Loucy (cell line): ENCODE data around the gene CENPN.

Experiments
- H2AFZ ChIP-seq: fragments of 200-600 bp; sonication (generic); 2 replicates; pipeline ENCODE4 v1.6.0; 2016; ENCODE audit warnings: antibody characterized with exemption, mild to moderate bottlenecking, low read length, moderate library complexity
- H3F3A ChIP-seq: fragments of 200-600 bp; 2 replicates; pipeline ENCODE4 v1.6.0; 2016; ENCODE audit warnings: antibody characterized with exemption, low read depth, mild to moderate bottlenecking
- H3K27me3 ChIP-seq: fragments of 200-600 bp; sonication (generic); 2 replicates; pipeline ENCODE4 v1.6.1; 2014; ENCODE audit warnings: low read length, mild to moderate bottlenecking; ENCODE audit not compliant: insufficient read depth, poor library complexity, severe bottlenecking
- H3K36me3 ChIP-seq: fragments of 200-600 bp; sonication (generic); 2 replicates; pipeline ENCODE4 v1.6.1; 2016; ENCODE audit warnings: low read length; ENCODE audit not compliant: insufficient read depth
- H3K4me1 ChIP-seq: fragments of 200-600 bp; sonication (generic); 2 replicates; pipeline ENCODE4 v1.5.1; 2014; ENCODE audit warnings: low read length, mild to moderate bottlenecking; ENCODE audit not compliant: insufficient read depth, poor library complexity, severe bottlenecking
- H3K4me2 ChIP-seq: fragments of 200-600 bp; sonication (generic); 2 replicates; pipeline ENCODE4 v1.6.0; 2014; ENCODE audit warnings: antibody characterized with exemption, low read length, low read depth, mild to moderate bottlenecking; ENCODE audit not compliant: poor library complexity, severe bottlenecking
- H3K4me3 ChIP-seq: fragments of 200-600 bp; sonication (generic); 2 replicates; pipeline ENCODE4 v1.5.1; 2014; ENCODE audit warnings: low read length, mild to moderate bottlenecking, mixed read lengths; ENCODE audit not compliant: poor library complexity, severe bottlenecking
- H3K79me2 ChIP-seq: fragments of 200-600 bp; sonication (generic); 2 replicates; pipeline ENCODE4 v1.6.1; 2014; ENCODE audit warnings: low read length; ENCODE audit not compliant: insufficient read depth
- H3K9ac ChIP-seq: fragments of 200-600 bp; sonication (generic); 2 replicates; pipeline ENCODE4 v1.6.0; 2014; ENCODE audit warnings: mild to moderate bottlenecking, low read depth, low read length, moderate library complexity; ENCODE audit not compliant: poor library complexity, severe bottlenecking
- H3K9me2 ChIP-seq: fragments of 200-600 bp; sonication (generic); replicated peaks from 2 replicates; pipeline ENCODE4 v1.6.1; 2016; ENCODE audit warnings: low read depth, low read length, mixed read lengths
- H3K9me3 ChIP-seq: fragments of 200-600 bp; sonication (generic); 2 replicates; pipeline ENCODE4 v1.6.1; 2014; ENCODE audit warnings: mild to moderate bottlenecking, antibody characterized with exemption, low read length, low read depth; ENCODE audit not compliant: insufficient read depth
- H4K20me1 ChIP-seq: fragments of 200-600 bp; sonication (generic); 2 replicates; pipeline ENCODE4 v1.6.0; 2014; ENCODE audit warnings: antibody characterized with exemption, low read length, mild to moderate bottlenecking; ENCODE audit not compliant: insufficient read depth, poor library complexity, severe bottlenecking
- EZH2phosphoT487 ChIP-seq: fragments of 200-600 bp; IDR thresholded peaks from 2 replicates; pipeline ENCODE4 v1.6.1; 2018; ENCODE audit warnings: antibody characterized with exemption, mild to moderate bottlenecking, moderate library complexity, borderline replicate concordance
- TF ChIP-seq, protein P1 (sequence below): fragments of 200-600 bp; sonication (generic); conservative IDR thresholded peaks from 2 replicates; pipeline ENCODE4 v1.5.1; 2014; ENCODE audit warnings: mild to moderate bottlenecking, antibody characterized with exemption, low read length

CENPN gene

GRCh38 chr16:80989801-80990200 lies 17.2 kb upstream of the CENPN start:
- TF ChIP-seq EZH2phosphoT487, result no peak
- TF ChIP-seq, protein P1, sequence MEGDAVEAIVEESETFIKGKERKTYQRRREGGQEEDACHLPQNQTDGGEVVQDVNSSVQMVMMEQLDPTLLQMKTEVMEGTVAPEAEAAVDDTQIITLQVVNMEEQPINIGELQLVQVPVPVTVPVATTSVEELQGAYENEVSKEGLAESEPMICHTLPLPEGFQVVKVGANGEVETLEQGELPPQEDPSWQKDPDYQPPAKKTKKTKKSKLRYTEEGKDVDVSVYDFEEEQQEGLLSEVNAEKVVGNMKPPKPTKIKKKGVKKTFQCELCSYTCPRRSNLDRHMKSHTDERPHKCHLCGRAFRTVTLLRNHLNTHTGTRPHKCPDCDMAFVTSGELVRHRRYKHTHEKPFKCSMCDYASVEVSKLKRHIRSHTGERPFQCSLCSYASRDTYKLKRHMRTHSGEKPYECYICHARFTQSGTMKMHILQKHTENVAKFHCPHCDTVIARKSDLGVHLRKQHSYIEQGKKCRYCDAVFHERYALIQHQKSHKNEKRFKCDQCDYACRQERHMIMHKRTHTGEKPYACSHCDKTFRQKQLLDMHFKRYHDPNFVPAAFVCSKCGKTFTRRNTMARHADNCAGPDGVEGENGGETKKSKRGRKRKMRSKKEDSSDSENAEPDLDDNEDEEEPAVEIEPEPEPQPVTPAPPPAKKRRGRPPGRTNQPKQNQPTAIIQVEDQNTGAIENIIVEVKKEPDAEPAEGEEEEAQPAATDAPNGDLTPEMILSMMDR, result no peak
- Histone ChIP-seq H3K9ac (no peak overlapping the region), H3F3A (no peaks in the 10 kb centered on the region), H4K20me1 (peaks cover 3% of the 10 kb centered on the region), H3K4me1 (peaks cover 10% of the 10 kb centered on the region), H3K79me2 (peaks cover 85% of the 10 kb centered on the region), H3K36me3 (peaks cover 19% of the 10 kb centered on the region; the same call in 1 of the 2 replicates), H3K4me3 (no peak overlapping the region), H3K4me2 (no peak overlapping the region), H3K9me2 (no peaks in the 10 kb centered on the region), H3K27me3 (no peaks in the 10 kb centered on the region), H3K9me3 (no peaks in the 10 kb centered on the region), H2AFZ (no peak overlapping the region)

DNA sequence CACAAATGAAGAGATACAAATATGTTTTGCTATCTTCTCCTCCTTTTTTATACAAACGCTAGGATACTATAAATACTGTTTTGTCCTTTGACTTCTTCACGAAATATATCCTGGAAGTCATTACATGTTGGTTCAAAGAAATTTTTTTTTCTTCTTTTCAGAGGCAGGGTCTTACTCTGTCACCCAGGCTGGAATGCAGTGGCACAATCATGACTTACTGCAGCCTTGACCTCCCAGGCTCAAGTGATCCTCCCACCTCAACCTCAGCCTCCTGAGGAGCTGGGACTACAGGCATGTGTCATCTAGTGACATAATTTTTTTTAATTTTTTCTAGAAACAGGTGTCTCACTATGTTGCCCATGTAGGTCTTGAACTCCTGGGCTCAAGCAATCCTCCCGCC lies 16.4 kb upstream of the CENPN start:
- H3K9me2 ChIP-seq, result no peaks in the 10 kb centered on the region
- peaks cover 3% of the 10 kb centered on the region for H4K20me1 ChIP-seq
- peaks cover 87% of the 10 kb centered on the region for H3K79me2 ChIP-seq
- H3K9ac ChIP-seq, result no peak overlapping the region
- H3K9me3 ChIP-seq, result no peaks in the 10 kb centered on the region
- H3F3A ChIP-seq, result no peaks in the 10 kb centered on the region
- TF ChIP-seq, protein P1, result no peak
- TF ChIP-seq EZH2phosphoT487, result no peak
- no peak overlapping the region for H3K4me2 ChIP-seq
- no peaks in the 10 kb centered on the region for H3K27me3 ChIP-seq
- H2AFZ ChIP-seq, result no peak overlapping the region
- no peak overlapping the region for H3K4me3 ChIP-seq
- peaks cover 7% of the 10 kb centered on the region for H3K4me1 ChIP-seq
- H3K36me3 ChIP-seq, result peaks cover 24% of the 10 kb centered on the region; the same call in 1 of the 2 replicates

DNA sequence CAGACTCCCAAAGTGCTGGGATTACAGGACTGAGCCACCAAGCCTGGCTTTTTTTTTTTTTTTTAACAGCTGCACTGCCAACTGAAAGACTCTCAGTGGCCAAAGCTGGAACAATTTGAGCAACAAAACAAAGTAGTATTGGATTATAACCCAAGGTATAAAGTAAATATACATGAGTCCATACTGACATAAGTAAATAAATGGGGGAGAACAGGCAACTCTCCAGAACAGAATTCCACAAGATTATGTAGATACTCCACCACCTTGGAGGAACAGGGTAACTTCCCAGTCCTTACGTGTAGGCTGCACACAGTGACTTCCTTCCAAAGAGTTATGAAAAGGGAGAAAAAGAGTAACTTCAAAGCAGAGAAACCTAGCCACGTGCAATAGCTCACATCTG lies 16.0 kb upstream of the CENPN start:
- H3K27me3 ChIP-seq, result no peaks in the 10 kb centered on the region
- H3K4me1 ChIP-seq, result peaks cover 4% of the 10 kb centered on the region
- no peaks in the 10 kb centered on the region for H3K9me3 ChIP-seq
- H4K20me1 ChIP-seq, result peaks cover 7% of the 10 kb centered on the region
- H3K9ac ChIP-seq, result no peak overlapping the region
- peaks cover 25% of the 10 kb centered on the region; the same call in 1 of the 2 replicates for H3K36me3 ChIP-seq
- H3K4me3 ChIP-seq, result no peak overlapping the region
- H3F3A ChIP-seq, result no peaks in the 10 kb centered on the region
- peaks cover 87% of the 10 kb centered on the region for H3K79me2 ChIP-seq
- no peak overlapping the region for H2AFZ ChIP-seq
- TF ChIP-seq, protein P1, result no peak
- TF ChIP-seq EZH2phosphoT487, result no peak
- H3K9me2 ChIP-seq, result no peaks in the 10 kb centered on the region
- H3K4me2 ChIP-seq, result no peak overlapping the region
